HG03060 (cell line): Measurements from ENCODE around the gene RBM47.
"Not testable (repeated sequence)": the region's sequence is repeated elsewhere in the genome, so short reads cannot be mapped to it uniquely, and the experiment has no call there.

ENCODE experiments used
- ATAC-seq: cut with Tn5 transposase; IDR thresholded peaks from one replicate; pipeline ENCODE4 v1.9.1; 2021; ENCODE audit warnings: low read depth, moderate number of reproducible peaks; ENCODE audit not compliant: unreplicated experiment

RBM47 gene

GRCh38 chr4:40419231-40419912, 210.3 kb downstream of the RBM47 start:
- ATAC-seq = no peak

DNA sequence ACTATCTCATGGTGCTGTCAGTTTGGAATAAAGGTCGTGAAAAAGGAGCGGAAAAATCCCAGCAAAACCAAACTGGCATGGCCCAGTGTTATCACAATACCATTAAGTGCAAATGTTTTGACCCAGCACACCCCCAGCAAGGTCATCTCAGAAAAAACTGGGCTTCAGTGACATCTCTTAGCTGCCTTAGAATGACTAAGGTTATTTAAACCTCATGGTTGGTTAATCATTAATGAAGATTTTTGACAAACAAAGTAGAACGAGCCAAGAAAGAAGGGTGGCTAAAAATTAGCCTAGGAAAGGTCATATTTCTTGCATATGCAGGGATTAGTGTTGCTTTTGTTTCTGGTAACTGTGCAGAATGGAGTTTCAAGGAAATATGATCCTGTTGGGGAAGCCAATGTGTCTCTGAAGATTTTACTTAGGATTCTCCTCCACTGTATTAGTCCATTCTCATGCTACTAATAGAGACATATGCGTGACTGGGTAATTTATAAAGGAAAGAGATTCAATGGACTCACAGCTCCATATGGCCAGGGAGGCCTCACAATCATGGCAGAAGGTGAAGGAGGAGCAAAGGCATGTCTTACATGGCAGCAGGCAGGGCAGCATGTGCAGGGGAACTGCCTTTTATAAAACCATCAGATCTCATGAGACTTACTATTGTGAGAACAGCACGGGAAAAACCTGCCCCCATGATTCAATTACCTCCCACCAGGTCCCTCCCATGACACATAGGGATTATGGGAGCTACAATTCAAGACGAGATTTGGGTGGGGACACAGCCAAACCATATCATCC, 211.0 kb downstream of the RBM47 start:
- ATAC-seq = no peak

DNA sequence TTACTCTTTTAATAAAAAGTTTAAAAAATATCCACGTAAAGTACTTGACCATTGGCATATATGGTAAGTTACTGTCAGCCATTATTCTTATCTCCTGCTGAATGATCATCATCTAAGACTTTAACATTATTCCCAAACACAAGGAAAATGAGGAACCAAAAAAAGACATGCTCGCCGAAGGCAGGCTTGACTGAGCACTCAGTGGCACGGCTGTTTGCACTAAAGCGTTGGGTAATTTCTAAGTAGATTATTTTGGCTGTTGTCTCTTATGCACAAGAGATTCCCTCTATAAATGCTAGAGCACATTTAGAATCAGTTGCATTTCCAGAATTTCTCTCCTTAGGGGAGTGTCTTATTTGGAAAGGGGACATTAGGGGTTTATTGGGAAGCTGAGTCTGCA, 211.7 kb downstream of the RBM47 start:
- no peak for ATAC-seq

DNA sequence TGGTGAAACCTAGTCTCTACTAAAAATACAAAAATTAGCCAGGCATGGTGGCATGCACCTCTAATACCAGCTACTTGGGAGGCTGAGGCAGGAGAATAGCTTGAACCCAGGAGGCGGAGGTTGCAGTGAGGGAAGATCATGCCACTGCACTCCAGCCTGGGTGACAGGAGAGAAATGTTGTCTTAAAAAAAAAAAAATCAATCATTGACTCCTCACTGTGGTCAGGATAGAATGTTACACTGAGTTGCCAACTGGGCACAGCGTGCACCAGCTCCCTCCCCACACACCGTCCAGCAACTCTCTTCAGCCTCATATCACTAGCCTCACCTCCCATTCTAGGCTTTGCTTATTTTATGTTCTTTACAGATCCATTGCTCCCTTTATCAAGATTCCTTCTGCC, 215.0 kb downstream of the RBM47 start:
- no peak for ATAC-seq

GRCh38 chr4:40412866-40413795, 216.5 kb downstream of the RBM47 start:
- ATAC-seq = no peak

GRCh38 chr4:40412388-40412787, 217.3 kb downstream of the RBM47 start:
- ATAC-seq = no peak

DNA sequence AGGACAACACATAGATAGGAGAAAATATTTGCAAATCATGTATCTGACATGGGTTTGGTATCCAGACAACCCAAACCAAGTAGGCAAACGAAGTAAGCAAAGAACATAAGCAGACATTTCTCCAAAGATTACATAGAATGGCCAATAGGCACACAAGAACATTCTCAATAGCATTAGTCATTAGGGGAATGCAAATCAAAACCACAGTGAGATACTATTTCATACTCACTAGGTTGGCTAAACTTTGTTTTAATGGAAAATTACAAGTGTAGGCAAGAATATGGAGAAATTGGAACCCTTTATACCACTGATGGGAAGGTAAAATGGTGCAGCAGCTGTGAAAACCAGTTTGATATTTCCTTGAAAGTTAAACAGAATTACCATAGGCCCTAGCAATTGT, 219.8 kb downstream of the RBM47 start:
- ATAC-seq = no peak

DNA sequence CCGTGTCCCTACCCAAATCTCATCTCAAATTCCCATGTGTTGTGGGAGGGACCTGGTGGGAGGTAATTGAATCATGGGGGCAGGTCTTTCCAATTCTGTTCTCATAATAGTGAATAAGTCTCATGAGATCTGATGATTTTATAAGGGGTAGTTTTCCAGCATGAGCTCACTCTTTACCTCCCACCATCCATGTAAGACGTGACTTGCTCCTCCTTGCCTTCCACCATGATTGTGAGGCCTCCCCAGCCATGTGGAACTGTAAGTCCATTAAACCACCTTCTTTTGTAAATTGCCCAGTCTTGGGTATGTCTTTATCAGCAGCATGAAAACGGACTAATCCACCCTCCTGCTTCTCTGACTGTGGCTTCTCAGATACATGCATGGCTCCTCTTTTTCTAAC, 222.2 kb downstream of the RBM47 start:
- ATAC-seq = not testable (repeated sequence)

GRCh38 chr4:40406340-40406739, 223.3 kb downstream of the RBM47 start:
- no peak for ATAC-seq

- ATAC-seq = no peak
Observed at GRCh38 chr4:40405193-40405592, 224.5 kb downstream of the RBM47 start.

- no peak for ATAC-seq
Observed at GRCh38 chr4:40403081-40403480, 226.6 kb downstream of the RBM47 start.

DNA sequence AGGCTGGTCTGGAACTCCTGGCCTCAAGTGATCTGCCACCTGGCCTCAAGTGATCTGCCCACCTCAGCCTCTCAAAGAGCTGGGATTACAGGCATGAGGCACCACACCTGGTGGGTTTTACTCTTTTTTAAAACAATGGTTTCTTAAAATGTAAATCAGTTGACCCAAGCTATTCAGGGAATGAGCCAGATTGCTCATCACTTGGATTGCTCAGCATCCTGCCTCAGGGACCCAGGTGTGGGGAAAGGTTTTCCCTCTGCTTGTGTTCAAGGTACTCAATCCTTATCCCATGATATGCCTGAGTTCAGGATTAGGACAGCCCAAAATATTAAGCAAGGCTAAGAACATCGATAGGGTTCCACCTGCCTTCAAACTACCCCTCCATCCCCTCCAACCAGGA, 227.1 kb downstream of the RBM47 start:
- ATAC-seq = no peak

DNA sequence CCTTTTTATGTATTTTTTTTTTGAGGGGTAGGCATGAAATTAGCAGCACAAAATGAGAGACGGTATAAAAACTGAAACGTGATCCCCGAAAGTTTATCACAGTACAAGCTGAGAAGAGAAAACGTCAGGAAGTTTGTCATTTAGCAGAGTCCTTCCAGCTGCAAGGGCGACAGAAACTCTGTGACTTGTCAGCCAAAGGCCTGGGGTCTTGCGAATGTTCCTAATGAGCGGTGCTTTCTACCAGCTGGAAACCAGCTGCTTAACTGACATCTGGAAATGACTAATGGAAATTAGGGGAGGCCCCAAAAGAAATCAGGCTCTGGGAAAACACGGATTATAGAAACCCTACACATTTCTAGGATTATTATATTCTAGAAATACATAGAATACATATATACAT, 228.0 kb downstream of the RBM47 start:
- ATAC-seq = no peak

DNA sequence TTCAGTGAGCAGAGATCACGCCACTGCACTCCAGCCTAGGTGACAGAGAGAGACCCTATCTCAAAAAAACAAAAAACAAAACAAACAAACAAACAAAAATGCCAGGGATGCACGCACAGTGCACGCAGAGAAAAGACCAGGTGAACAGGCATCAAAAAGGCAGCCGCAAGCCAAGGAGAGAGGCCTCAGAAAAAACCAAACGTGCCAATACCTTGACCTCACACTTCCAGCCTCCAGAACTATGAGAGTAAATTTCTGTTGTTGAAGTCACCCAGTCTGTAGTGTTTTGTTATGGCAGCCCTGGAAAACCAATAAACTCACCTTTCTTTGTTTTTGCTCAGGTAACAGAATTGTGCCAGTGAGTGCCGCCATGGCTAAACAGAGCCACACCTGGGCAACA, 228.6 kb downstream of the RBM47 start:
- ATAC-seq = no peak

GRCh38 chr4:40399578-40399977, 230.1 kb downstream of the RBM47 start:
- ATAC-seq = no peak

- ATAC-seq = no peak
Observed at GRCh38 chr4:40395908-40396793, 233.5 kb downstream of the RBM47 start.

- no peak for ATAC-seq
Observed at GRCh38 chr4:40395166-40395900, 234.3 kb downstream of the RBM47 start.

DNA sequence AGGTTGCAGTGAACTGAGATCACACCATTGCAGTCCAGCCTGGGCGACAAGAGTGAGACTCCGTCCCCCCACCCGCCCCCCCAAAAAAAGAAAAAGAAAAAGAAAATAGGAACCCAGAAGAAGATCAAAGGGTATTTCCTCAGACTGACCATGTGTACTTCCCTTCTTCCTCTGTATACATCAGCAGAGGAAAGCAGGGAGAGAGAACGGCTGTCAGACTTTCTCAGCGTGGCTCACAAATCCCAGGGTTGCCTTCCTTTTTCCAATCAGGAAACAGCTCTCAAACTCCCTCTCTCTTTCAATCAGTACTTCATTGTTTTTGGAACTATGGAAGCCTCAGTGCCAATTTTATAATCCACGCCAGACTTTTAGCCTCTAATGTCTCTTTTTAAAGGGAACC, 235.4 kb downstream of the RBM47 start:
- no peak for ATAC-seq

DNA sequence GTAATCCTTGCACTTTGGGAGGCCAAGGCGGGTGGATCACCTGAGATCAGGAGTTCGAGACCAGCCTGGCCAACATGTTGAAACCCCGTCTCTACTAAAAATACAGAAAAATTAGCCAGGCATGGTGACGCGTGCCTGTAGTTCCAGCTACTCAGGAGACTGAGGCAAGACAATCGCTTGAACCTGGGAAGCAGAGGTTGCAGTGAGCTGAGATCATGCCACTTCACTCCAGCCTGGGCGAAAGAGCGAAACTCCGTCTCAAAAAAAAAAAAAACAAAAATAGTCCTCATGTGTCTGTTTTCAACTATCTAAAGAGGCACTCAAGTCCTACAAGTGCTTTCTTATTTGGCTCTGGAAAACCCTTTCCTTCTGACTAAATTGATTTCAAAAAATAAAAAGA, 237.4 kb downstream of the RBM47 start:
- not testable (repeated sequence) for ATAC-seq
